Measurements from ENCODE around the gene VEZF1.

The VEZF1 gene

GRCh38 chr17:57931488-57932137 is 56.4 kb downstream of the VEZF1 start:
- DNase-seq (ENCODE audit: insufficient read length, low spot score) (no peak), FAIRE-seq (no peak)
- TF ChIP-seq POLR2A (IDR thresholded peaks at IDR 0.05; ENCODE audit: low read depth, low read length): no peak

GRCh38 chr17:57930239-57930638 is 57.8 kb downstream of the VEZF1 start:
- TF ChIP-seq POLR2A (IDR thresholded peaks at IDR 0.05; ENCODE audit: low read depth, low read length): no peak
- FAIRE-seq (no peak), DNase-seq (ENCODE audit: insufficient read length, low spot score) (no peak)

- TF ChIP-seq POLR2A (IDR thresholded peaks at IDR 0.05; ENCODE audit: low read depth, low read length): no peak
- DNase-seq (ENCODE audit: insufficient read length, low spot score): no peak
- no peak for FAIRE-seq
These were observed 58.7 kb downstream of the VEZF1 start for GRCh38 chr17:57929386-57929785.

GRCh38 chr17:57928928-57929327 is 59.1 kb downstream of the VEZF1 start:
- no peak for TF ChIP-seq POLR2A (IDR thresholded peaks at IDR 0.05; ENCODE audit: low read depth, low read length)
- FAIRE-seq: no peak
- DNase-seq (ENCODE audit: insufficient read length, low spot score): no peak

- DNase-seq (ENCODE audit: insufficient read length, low spot score) (no peak), FAIRE-seq (no peak)
- TF ChIP-seq POLR2A (IDR thresholded peaks at IDR 0.05; ENCODE audit: low read depth, low read length): no peak
These were observed 60.9 kb downstream of the VEZF1 start for GRCh38 chr17:57927048-57927723.

- no peak for TF ChIP-seq POLR2A (IDR thresholded peaks at IDR 0.05; ENCODE audit: low read depth, low read length)
- DNase-seq (ENCODE audit: insufficient read length, low spot score) (no peak), FAIRE-seq (no peak)
These were observed 61.4 kb downstream of the VEZF1 start for GRCh38 chr17:57926723-57927047.

GRCh38 chr17:57925361-57925990 is 62.6 kb downstream of the VEZF1 start:
- no peak for TF ChIP-seq POLR2A (IDR thresholded peaks at IDR 0.05; ENCODE audit: low read depth, low read length)
- DNase-seq (ENCODE audit: insufficient read length, low spot score): no peak
- no peak for FAIRE-seq

- TF ChIP-seq POLR2A (IDR thresholded peaks at IDR 0.05; ENCODE audit: low read depth, low read length): no peak
- FAIRE-seq: no peak
- DNase-seq (ENCODE audit: insufficient read length, low spot score): no peak
These were observed 63.4 kb downstream of the VEZF1 start for GRCh38 chr17:57924677-57925076.

Data from H54 (cell line).